GM18951 (cell line): Measurements from ENCODE around the gene CDKN2B.
"Not testable (repeated sequence)": the region's sequence is repeated elsewhere in the genome, so short reads cannot be mapped to it uniquely, and the experiment has no call there.

Experiments
- POLR2A ChIP-seq: IDR thresholded peaks from 4 replicates; pipeline ENCODE4 v1.6.1; 2011; ENCODE audit warnings: mild to moderate bottlenecking; ENCODE audit not compliant: insufficient read length, insufficient read depth; ENCODE audit errors: extremely low read depth
- in situ Hi-C: fragments of 300-500 bp; cut with MboI; formaldehyde crosslinking; loops from one replicate; pipeline ENCODE4 v1.12.0; 2022; ENCODE audit warnings: low sequenced_read_pairs, mixed read lengths, inconsistent platforms; ENCODE audit not compliant: unreplicated experiment

Gene CDKN2B

DNA sequence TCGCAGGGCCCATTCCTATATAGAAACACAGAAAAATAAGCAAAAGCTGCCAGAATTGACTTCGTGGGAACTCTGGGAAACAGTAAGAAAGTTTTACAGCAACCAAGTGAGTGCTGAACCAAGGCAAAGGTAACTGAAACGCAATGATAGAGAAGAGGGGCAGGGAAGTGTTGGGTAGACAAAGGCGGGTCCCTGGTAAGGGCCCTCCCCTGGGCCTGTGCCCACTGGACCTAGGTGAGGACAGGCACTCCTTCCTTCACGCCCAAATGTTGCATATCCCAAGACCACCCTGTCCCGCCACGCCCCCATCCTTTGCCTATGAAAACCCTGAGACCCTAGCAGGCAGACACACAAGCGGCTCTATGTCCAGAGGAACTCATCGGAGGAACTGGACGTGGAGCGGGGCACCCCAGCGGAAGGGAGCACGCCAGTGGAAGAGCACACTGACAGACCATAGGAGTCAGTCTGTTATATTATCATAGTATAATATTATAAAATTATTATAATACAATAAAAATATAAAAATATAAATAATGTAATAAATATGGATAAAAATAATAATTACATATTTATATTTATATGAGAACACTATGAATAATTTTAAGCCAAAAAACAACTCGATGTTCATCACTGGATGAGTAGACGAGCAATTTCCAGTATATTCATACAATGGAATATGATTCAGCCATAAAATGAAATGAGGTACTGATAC, 42.8 kb downstream of the CDKN2B start:
- in situ Hi-C loops: no loop called here
- no peak for TF ChIP-seq POLR2A

- in situ Hi-C loops: no loop called here
- no peak for TF ChIP-seq POLR2A
Observed at GRCh38 chr9:21965401-21965951, 43.6 kb downstream of the CDKN2B start.

- in situ Hi-C loops: no loop called here
Observed at GRCh38 chr9:21964925-21965385, 44.1 kb downstream of the CDKN2B start.

DNA sequence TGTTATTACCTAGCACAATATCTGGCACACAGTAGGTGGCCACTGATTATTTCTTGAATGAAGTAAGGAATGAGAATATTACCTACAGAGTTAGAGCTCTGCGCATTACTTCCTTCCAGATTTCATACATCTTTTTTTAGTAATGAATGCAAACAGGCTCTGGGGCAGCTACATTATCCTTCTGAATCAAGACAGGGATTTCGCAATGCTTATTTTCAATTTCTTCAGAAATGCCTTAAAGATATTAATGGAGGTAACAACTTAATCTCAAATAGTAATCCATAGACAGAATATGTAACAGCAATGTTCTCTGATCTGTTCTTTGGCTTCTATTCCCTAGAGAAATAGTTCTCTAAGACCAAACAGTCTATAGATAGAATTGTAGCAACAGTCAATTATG, 47.5 kb downstream of the CDKN2B start:
- no peak for TF ChIP-seq POLR2A
- in situ Hi-C loops: no loop called here

More at GRCh38 chr9:21964925-21965385, 44.1 kb downstream of the CDKN2B start:
- no peak for TF ChIP-seq POLR2A

GRCh38 chr9:21959268-21959667, 49.8 kb downstream of the CDKN2B start:
- in situ Hi-C loops: not testable (repeated sequence)

DNA sequence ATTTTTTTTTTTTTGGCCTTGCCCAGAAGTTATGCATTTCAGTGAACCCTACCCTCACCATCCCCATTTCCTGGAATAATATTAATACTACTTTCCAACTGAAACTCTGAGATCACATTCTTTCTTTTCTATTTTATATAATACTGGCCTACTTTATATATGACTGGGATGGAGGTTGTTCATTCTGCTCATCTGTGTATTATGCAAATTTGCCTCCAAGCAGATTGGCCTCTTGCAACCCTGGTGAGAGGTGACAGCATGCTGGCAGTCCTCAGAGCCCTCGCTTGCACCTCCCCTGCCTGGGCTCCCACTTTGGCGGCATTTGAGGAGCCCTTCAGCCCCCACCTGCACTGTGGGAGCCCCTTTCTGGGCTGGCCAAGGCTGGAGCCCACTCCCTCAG, 50.3 kb downstream of the CDKN2B start:
- no peak for TF ChIP-seq POLR2A
- in situ Hi-C loops: no loop called here
